B cell (primary cell): Measurements from ENCODE around the gene DAG1. TPM values are rescaled to one million over a fixed set of nuclear protein-coding genes. Genes with fewer than 3 reads are reported as not detected.

ENCODE experiments used
- ATAC-seq: fragments of 200-7000 bp; cut with Tn5 transposase; one replicate; pipeline ENCODE4 v1.10.0; 2021; ENCODE audit warnings: low read depth, mild to moderate bottlenecking, moderate number of reproducible peaks, moderate library complexity
- CTCF ChIA-PET: fragments of 350-600 bp; sonication (Branson Sonifier 250); formaldehyde crosslinking; loops from one replicate; lab custom pipeline; 2021; ENCODE audit warnings: antibody characterized with exemption, inconsistent platforms; lab: Charles Lee
- POLR2A ChIA-PET: fragments of 350-600 bp; sonication (Branson Sonifier 250); formaldehyde crosslinking; loops from one replicate; lab custom pipeline; 2021; ENCODE audit warnings: antibody characterized with exemption; lab: Charles Lee
- DNase-seq: peaks from one replicate; pipeline ENCODE4 v3.0.0; 2013
- H2AFZ ChIP-seq: 2 replicates; pipeline ENCODE4 v1.6.1; 2012; ENCODE audit warnings: mild to moderate bottlenecking, low read depth, low read length; ENCODE audit not compliant: insufficient read depth, poor library complexity, severe bottlenecking
- H3K27ac ChIP-seq, 2 donors: 1 replicate in 1 of 2; 2 replicates in 1 of 2; pipeline ENCODE4 v1.5.1; 2012 to 2013; ENCODE audit warnings: low read length in 2 of 2, mild to moderate bottlenecking in 2 of 2, moderate library complexity in 1 of 2
- H3K27me3 ChIP-seq, 4 experiments: fragments of 200-600 bp in 1 of 4; sonication (generic) in 1 of 4; replicated peaks in 1 of 4; 1 replicate in 2 of 4; 2 replicates in 2 of 4; pipeline versions ENCODE4 v1.6.1 to v1.7.0; 2013 to 2016; ENCODE audit warnings: low read length in 3 of 4, mild to moderate bottlenecking in 2 of 4, mixed read lengths in 1 of 4, moderate library complexity in 1 of 4; ENCODE audit not compliant: insufficient read depth in 4 of 4, control insufficient read depth in 3 of 4; ENCODE audit errors: control extremely low read depth in 1 of 4
- H3K36me3 ChIP-seq, 2 experiments: replicated peaks in 1 of 2; 1 replicate in 1 of 2; 2 replicates in 1 of 2; pipeline versions ENCODE4 v1.6.1 to v1.7.1; 2013; ENCODE audit warnings: low read length in 1 of 2; ENCODE audit not compliant: insufficient read depth in 2 of 2, control insufficient read depth in 1 of 2; ENCODE audit errors: control extremely low read depth in 1 of 2, extremely low read depth in 1 of 2
- H3K4me1 ChIP-seq, 2 donors: fragments of 200-600 bp in 1 of 2; sonication (generic) in 1 of 2; 1 replicate in 1 of 2; 2 replicates in 1 of 2; pipeline versions ENCODE4 v1.5.1 to v1.6.1; 2013 to 2017; ENCODE audit warnings: low read length in 2 of 2; ENCODE audit not compliant: control insufficient read depth in 2 of 2, insufficient read depth in 2 of 2
- H3K4me2 ChIP-seq: replicated peaks from 2 replicates; pipeline ENCODE3; 2012; ENCODE audit warnings: mild to moderate bottlenecking, low read depth, low read length; ENCODE audit not compliant: poor library complexity, severe bottlenecking
- H3K4me3 ChIP-seq, 5 experiments: fragments of 200-600 bp in 1 of 5; sonication (generic) in 1 of 5; 1 replicate in 3 of 5; 2 replicates in 2 of 5; pipeline versions ENCODE4 v1.5.1 to v1.7.0; 2011 to 2016; ENCODE audit warnings: low read length in 4 of 5, mild to moderate bottlenecking in 4 of 5, low read depth in 2 of 5, control low read depth in 1 of 5, moderate library complexity in 1 of 5; ENCODE audit not compliant: insufficient read depth in 1 of 5; ENCODE audit errors: control extremely low read depth in 1 of 5, extremely low read depth in 1 of 5
- H3K79me2 ChIP-seq: fragments of 200-600 bp; sonication (generic); one replicate; pipeline ENCODE4 v1.6.0; 2016; ENCODE audit warnings: low read length; ENCODE audit not compliant: control insufficient read depth, insufficient read depth
- H3K9ac ChIP-seq: fragments of 200-600 bp; sonication (generic); 2 replicates; pipeline ENCODE4 v1.6.1; 2017; ENCODE audit warnings: mild to moderate bottlenecking, low read length, moderate library complexity
- H3K9me3 ChIP-seq, 3 donors: one replicate each; pipeline versions ENCODE4 v1.6.1 to v1.7.1; 2013; ENCODE audit warnings: low read length in 2 of 3; ENCODE audit not compliant: control insufficient read depth in 2 of 3, insufficient read depth in 1 of 3; ENCODE audit errors: control extremely low read depth in 1 of 3
- H4K20me1 ChIP-seq: 2 replicates; pipeline ENCODE4 v1.6.0; 2012; ENCODE audit warnings: mild to moderate bottlenecking, low read length; ENCODE audit not compliant: insufficient read depth, control insufficient read depth, poor library complexity, severe bottlenecking
- H3K27ac Mint-ChIP-seq: one replicate; pipeline ENCODE4 v1.8.0; 2021; ENCODE audit warnings: mixed read lengths
- H3K27me3 Mint-ChIP-seq: one replicate; pipeline ENCODE4 v1.8.0; 2021; ENCODE audit warnings: mixed read lengths
- H3K4me1 Mint-ChIP-seq: one replicate; pipeline ENCODE4 v1.8.0; 2021; ENCODE audit warnings: mixed read lengths
- H3K4me3 Mint-ChIP-seq: one replicate; pipeline ENCODE4 v1.8.0; 2021; ENCODE audit warnings: mixed read lengths
- H3K9me3 Mint-ChIP-seq: one replicate; pipeline ENCODE4 v1.8.0; 2022; ENCODE audit warnings: mixed read lengths; ENCODE audit not compliant: insufficient read depth
- EZH2 ChIP-seq: IDR thresholded peaks from 2 replicates; pipeline ENCODE4 v1.6.1; 2012; ENCODE audit warnings: borderline replicate concordance, low read depth, mild to moderate bottlenecking, moderate library complexity, low read length; ENCODE audit not compliant: insufficient read depth, poor library complexity, severe bottlenecking
- WGBS: methylation state at CpG from one replicate; pipeline ENCODE4 v1.1.5; 2013; ENCODE audit warnings: missing lambda C conversion rate; ENCODE audit not compliant: insufficient coverage; 5-methylcytosine and 5-hydroxymethylcytosine counted together
- intact Hi-C: fragments of 100-400 bp; cut with micrococcal nuclease; formaldehyde crosslinking; loops from one replicate; pipeline ENCODE4 v1.10.0; 2022
- polyA plus RNA-seq: library from polyadenylated mRNA; depleted of rRNA; stranded (reverse); fragments of >200 nt; gene quantifications from 2 replicates; pipeline ENCODE4 v1.2.3, GENCODE V29; 2012
- total RNA-seq, 2 donors: library from RNA; stranded (reverse); fragments of 120-200 nt in 1 of 2; gene quantifications; 1 replicate in 1 of 2; 2 replicates in 1 of 2; pipeline versions ENCODE4 v1.2.3 to v1.2.4, GENCODE V29; 2013 to 2022
- TF ChIP-seq, protein P1 (sequence below): fragments of 200-600 bp; IDR thresholded peaks from one replicate; pipeline ENCODE4 v1.8.0; 2022; ENCODE audit warnings: antibody characterized with exemption, mild to moderate bottlenecking

The DAG1 gene
- total and polyA plus RNA-seq, 2 donors (not counting 1 experiment from before 2014, with no cell fraction given): 9.6 to 27.2 TPM

DNA sequence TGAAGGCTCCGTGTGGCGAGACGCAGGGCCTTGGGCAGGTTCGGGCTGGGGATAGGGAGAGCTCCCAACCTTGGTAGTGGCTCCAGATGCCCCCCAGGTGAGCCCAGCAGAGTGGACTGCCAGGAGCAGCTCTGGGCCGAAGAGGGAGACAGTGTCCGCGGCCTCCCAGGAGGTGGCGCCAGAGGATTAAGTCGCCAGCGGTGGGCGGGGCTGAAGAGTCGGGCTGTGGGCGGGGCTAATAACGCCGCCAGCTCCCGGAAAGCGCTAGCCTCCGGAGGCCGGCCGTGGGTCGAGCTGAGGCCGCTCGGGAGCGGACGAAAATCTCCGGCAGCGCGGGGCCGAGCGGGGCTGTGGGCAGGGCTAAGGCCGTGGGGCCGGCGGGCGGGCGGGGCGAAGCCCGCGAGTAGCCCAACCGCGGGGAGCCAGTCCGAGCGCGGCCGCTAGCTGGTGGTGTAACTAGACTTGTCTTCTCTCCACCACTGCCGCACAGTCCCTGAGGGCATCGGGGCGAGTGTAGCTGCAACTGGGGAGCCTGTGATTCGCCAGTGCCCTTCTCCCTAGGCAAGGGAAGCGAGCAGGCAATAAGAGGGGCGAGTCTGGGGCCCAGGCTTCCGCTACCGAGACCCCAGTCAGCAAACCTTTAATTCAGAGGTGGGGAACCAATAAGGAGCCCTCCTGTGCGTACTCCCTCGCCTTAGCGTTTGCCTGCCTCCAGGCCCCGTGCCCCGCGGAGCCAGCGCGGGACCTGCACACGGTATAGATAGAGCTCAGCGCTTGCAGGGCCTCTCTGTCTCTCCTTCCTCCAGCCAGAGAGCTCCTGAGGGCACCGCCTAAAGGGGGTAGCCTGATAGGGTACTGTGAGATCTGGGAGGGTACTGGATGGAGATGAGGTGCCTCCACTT, 69.8 kb downstream of the DAG1 start:
- H3K4me3 ChIP-seq: peak overlapping the region; percentile 19 to 82 (median 63)
- peak overlapping the region; percentile 16 to 63 for H3K27ac ChIP-seq
- Mint-ChIP-seq H3K4me1 (peaks cover 7% of the 10 kb centered on the region), H3K4me3 (peak overlapping the region; percentile 84), H3K27ac (peak overlapping the region; percentile 68), H3K27me3 (peaks cover 19% of the 10 kb centered on the region), H3K9me3 (no peaks in the 10 kb centered on the region)
- no peaks in the 10 kb centered on the region for H4K20me1 ChIP-seq
- H3K27me3 ChIP-seq: peaks cover 0 to 4% (median 0%) of the 10 kb centered on the region in 4 experiments
- H3K4me2 ChIP-seq: peak overlapping the region; percentile 95
- ATAC-seq (peak; percentile 94), DNase-seq (peak; percentile 93)
- peak overlapping the region; percentile 98 for H2AFZ ChIP-seq
- POLR2A ChIA-PET: interaction anchor here (0.6 to 1.3 kb wide), 4 partner anchors 15 to 548 kb away, joined by 3 to 5 read pairs (median 4); partner anchors contain the start of genes BSN and INKA1
- CTCF ChIA-PET: interaction anchor here (0.5 to 7.0 kb wide), 48 partner anchors 9 to 775 kb away, joined by 3 to 161 read pairs (median 4); partner anchors contain the start of genes AMIGO3, BSN, DAG1 and GMPPB
- H3K36me3 ChIP-seq: no peaks in the 10 kb centered on the region
- under 1% methylated on average over 60 of the region's 63 CpGs for WGBS
- intact Hi-C loops: loop anchor here (1.0 kb wide), 3 partner anchors 14 to 299 kb away; partner anchors contain the start of genes BSN and DAG1
- H3K79me2 ChIP-seq: no peaks in the 10 kb centered on the region
- peaks cover 0 to 6% of the 10 kb centered on the region in 2 donors for H3K4me1 ChIP-seq
- TF ChIP-seq, protein P1, sequence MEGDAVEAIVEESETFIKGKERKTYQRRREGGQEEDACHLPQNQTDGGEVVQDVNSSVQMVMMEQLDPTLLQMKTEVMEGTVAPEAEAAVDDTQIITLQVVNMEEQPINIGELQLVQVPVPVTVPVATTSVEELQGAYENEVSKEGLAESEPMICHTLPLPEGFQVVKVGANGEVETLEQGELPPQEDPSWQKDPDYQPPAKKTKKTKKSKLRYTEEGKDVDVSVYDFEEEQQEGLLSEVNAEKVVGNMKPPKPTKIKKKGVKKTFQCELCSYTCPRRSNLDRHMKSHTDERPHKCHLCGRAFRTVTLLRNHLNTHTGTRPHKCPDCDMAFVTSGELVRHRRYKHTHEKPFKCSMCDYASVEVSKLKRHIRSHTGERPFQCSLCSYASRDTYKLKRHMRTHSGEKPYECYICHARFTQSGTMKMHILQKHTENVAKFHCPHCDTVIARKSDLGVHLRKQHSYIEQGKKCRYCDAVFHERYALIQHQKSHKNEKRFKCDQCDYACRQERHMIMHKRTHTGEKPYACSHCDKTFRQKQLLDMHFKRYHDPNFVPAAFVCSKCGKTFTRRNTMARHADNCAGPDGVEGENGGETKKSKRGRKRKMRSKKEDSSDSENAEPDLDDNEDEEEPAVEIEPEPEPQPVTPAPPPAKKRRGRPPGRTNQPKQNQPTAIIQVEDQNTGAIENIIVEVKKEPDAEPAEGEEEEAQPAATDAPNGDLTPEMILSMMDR: peak; percentile 92
- TF ChIP-seq EZH2: no peak
- no peaks in the 10 kb centered on the region for H3K9me3 ChIP-seq
- peak overlapping the region; percentile 85 for H3K9ac ChIP-seq
